GM12874 (cell line): ENCODE results near the gene TIMM29.

Source experiments
- TF ChIP-seq, protein P1 (sequence below): IDR thresholded peaks from 2 replicates; pipeline ENCODE4 v1.5.1; 2011; ENCODE audit warnings: low read depth, mild to moderate bottlenecking, control low read depth, low read length, moderate library complexity; ENCODE audit not compliant: insufficient read depth

Gene TIMM29

DNA sequence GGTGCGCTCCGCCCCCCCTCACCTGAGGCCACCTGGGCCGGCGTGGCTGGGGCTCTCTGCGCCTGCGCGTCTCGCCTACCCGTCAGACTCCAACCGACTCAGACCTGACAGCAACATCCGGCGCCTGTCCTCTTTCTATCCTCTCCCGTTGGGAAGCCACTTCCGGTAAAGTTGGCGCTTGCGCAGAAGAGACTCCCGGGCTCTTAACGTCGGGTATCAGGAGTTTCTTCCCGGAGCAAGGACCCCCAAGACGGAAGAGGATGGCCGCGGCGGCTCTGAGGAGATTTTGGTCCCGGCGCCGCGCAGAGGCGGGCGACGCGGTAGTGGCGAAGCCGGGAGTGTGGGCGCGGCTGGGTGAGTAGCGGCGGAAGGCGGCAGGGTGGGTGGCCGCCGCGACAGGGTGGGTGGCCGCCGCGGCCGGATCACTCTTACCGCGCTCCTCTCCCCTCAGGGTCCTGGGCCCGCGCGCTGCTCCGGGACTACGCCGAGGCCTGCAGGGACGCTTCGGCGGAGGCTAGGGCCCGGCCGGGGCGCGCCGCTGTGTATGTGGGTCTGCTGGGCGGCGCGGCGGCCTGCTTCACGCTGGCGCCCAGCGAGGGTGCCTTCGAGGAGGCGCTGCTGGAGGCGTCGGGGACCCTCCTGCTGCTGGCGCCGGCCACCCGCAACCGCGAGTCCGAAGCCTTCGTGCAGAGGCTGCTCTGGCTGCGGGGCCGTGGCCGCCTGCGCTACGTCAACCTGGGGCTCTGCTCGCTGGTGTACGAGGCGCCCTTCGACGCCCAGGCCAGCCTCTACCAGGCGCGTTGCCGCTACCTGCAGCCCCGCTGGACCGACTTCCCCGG lies at the start of gene TIMM29, which contains the start of gene YIPF2:
Gene TIMM29, plus strand, starts transcription at position 249 of the 839 bp plus-strand sequence. Its CDS starts 12 bp downstream, at position 261.
Gene YIPF2, minus strand, starts transcription at position 77 of the 839 bp plus-strand sequence. CDS start 229 bp downstream, outside the sequence.
- TF ChIP-seq, protein P1, sequence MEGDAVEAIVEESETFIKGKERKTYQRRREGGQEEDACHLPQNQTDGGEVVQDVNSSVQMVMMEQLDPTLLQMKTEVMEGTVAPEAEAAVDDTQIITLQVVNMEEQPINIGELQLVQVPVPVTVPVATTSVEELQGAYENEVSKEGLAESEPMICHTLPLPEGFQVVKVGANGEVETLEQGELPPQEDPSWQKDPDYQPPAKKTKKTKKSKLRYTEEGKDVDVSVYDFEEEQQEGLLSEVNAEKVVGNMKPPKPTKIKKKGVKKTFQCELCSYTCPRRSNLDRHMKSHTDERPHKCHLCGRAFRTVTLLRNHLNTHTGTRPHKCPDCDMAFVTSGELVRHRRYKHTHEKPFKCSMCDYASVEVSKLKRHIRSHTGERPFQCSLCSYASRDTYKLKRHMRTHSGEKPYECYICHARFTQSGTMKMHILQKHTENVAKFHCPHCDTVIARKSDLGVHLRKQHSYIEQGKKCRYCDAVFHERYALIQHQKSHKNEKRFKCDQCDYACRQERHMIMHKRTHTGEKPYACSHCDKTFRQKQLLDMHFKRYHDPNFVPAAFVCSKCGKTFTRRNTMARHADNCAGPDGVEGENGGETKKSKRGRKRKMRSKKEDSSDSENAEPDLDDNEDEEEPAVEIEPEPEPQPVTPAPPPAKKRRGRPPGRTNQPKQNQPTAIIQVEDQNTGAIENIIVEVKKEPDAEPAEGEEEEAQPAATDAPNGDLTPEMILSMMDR = no peak

DNA sequence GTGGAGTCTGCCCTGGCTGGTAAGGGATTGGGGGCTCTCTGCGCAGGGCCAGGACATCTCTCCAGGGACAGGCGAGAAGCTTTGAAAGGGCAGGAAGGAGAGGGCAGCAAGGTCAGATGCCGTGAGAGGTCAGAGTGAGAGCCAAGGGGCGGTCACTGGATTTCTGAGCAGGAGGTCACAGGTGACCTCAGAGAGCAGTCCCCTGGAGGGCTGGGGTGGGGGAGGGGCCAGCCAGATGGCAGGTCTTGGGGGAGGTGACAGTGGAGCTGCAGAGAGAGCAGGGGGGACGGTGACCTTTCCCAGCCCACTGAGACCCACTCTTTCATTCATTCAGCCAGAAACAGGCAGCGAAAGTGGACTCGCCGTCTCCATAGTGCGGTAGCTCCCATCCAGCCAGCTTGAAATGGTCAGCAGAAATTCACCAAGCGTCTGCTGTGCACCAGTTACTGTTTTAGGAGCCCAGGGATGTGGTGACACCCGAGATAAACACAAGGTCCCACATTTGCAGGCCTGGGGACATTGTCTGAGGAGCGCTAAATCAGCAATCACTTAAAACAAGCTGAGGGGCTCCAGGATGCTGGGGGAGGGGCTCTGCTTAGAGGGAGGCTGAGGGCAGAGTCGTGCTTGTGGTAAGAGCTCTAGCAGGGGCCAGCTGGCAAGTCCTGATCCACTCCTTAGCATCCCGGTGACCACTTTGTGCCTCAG lies 47.1 kb upstream of the TIMM29 start:
- TF ChIP-seq, protein P1 = no peak

DNA sequence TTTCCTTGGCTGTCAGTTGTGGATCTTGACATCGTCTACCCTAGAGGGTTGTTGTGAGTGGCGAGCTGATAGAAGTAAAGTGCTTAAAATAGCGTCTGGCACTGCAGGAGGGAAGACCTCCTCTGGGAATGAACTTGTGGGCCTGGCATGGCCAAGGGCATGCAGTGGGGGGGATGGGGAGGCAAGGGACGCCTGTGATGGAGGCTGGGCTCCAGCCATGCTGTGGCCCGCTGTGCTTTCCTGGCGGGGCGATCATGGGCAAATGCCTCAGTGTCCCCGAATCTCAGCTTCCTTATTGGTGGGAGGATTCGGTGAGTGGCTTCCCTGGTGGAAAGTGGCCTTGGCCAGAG lies 46.5 kb upstream of the TIMM29 start:
- TF ChIP-seq, protein P1 = no peak

GRCh38 chr19:10884274-10884673 lies 44.3 kb upstream of the TIMM29 start:
- TF ChIP-seq, protein P1 = no peak

GRCh38 chr19:10885201-10886169 lies 43.1 kb upstream of the TIMM29 start:
- TF ChIP-seq, protein P1 = no peak

- TF ChIP-seq, protein P1 = no peak
These were observed 40.8 kb upstream of the TIMM29 start for GRCh38 chr19:10887616-10888367.
